Inferior parietal cortex (tissue), 1 donor: Measurements from ENCODE around the gene HEPHL1.
"Not testable (repeated sequence)": the region's sequence is repeated elsewhere in the genome, so short reads cannot be mapped to it uniquely, and the experiment has no call there.

ENCODE experiments used
- DNase-seq: peaks from one replicate; pipeline ENCODE4 v3.0.0-alpha.2; 2016; ENCODE audit errors: extremely low spot score

The HEPHL1 gene

GRCh38 chr11:94084164-94084563 is 63.0 kb downstream of the HEPHL1 start:
- no peak for DNase-seq

GRCh38 chr11:94088906-94089305 is 67.8 kb downstream of the HEPHL1 start:
- no peak for DNase-seq

GRCh38 chr11:94089341-94089740 is 68.2 kb downstream of the HEPHL1 start:
- no peak for DNase-seq

GRCh38 chr11:94090401-94090800 is 69.2 kb downstream of the HEPHL1 start:
- no peak for DNase-seq

- no peak for DNase-seq
Measured at GRCh38 chr11:94091091-94091490, 69.9 kb downstream of the HEPHL1 start.

- DNase-seq = no peak
Measured at GRCh38 chr11:94100253-94100652, 79.1 kb downstream of the HEPHL1 start.

GRCh38 chr11:94103471-94103870 is 82.3 kb downstream of the HEPHL1 start:
- DNase-seq = no peak

- DNase-seq = no peak
Measured at GRCh38 chr11:94104734-94105133, 83.6 kb downstream of the HEPHL1 start.

- DNase-seq = no peak
Measured at GRCh38 chr11:94106716-94107115, 85.6 kb downstream of the HEPHL1 start.

GRCh38 chr11:94107363-94107762 is 86.2 kb downstream of the HEPHL1 start:
- DNase-seq = no peak

GRCh38 chr11:94111241-94111640 is 90.1 kb downstream of the HEPHL1 start:
- no peak for DNase-seq

- no peak for DNase-seq
Measured at GRCh38 chr11:94111660-94112059, 90.5 kb downstream of the HEPHL1 start.

- no peak for DNase-seq
Measured at GRCh38 chr11:94112206-94112953, 91.2 kb downstream of the HEPHL1 start.

GRCh38 chr11:94117197-94117574 is 96.0 kb downstream of the HEPHL1 start:
- no peak for DNase-seq

- no peak for DNase-seq
Measured at GRCh38 chr11:94117871-94118270, 96.7 kb downstream of the HEPHL1 start.

- not testable (repeated sequence) for DNase-seq
Measured at GRCh38 chr11:94119676-94120075, 98.5 kb downstream of the HEPHL1 start.

- DNase-seq = not testable (repeated sequence)
Measured at GRCh38 chr11:94120516-94120915, 99.4 kb downstream of the HEPHL1 start.

GRCh38 chr11:94120946-94121345 is 99.8 kb downstream of the HEPHL1 start:
- no peak for DNase-seq

GRCh38 chr11:94125407-94126115 is 104.4 kb downstream of the HEPHL1 start:
- DNase-seq = no peak

- DNase-seq = no peak
Measured at GRCh38 chr11:94127638-94128037, 106.5 kb downstream of the HEPHL1 start.

- peak; percentile 19 for DNase-seq
Measured at GRCh38 chr11:94128291-94128745, 107.2 kb downstream of the HEPHL1 start.

GRCh38 chr11:94128746-94129511 is 107.8 kb downstream of the HEPHL1 start, which contains the start of gene PANX1:
PANX1 (plus strand) TSS chr11:94128841; CDS start chr11:94129313, 472 bp downstream.
- peak; percentile 74 for DNase-seq
